Stimulated activated CD4-positive, alpha-beta T cell treated with anti-CD3 and anti-CD28 coated beads, Interleukin-1b, Interleukin-23, amount 100 ng/mL, for 4 hours (primary cell): ENCODE measurements around the gene ZNF76.
A peak's percentile ranks its signal among the peaks of the same experiment; 100 is the strongest.

Source experiments
- DNase-seq, 2 donors: peaks; one replicate each; pipeline ENCODE4 v3.0.0-alpha.2; 2020; ENCODE audit warnings: low read depth in 2 of 2

ZNF76 gene

GRCh38 chr6:35330541-35331119, 71.1 kb downstream of the ZNF76 start:
- DNase-seq: no peak

GRCh38 chr6:35332074-35332887, 72.7 kb downstream of the ZNF76 start:
- DNase-seq: peak in 1 of 2 donors; percentile 45

GRCh38 chr6:35341557-35341956, 82.0 kb downstream of the ZNF76 start:
- DNase-seq: no peak

GRCh38 chr6:35342258-35343091, 82.9 kb downstream of the ZNF76 start, which contains the start of gene PPARD:
PPARD (plus strand) TSS chr6:35342558; CDS start chr6:35411088, 68,530 bp downstream.
- peak; percentile 97 to 98 for DNase-seq

GRCh38 chr6:35343092-35343834, 83.7 kb downstream of the ZNF76 start:
- no peak for DNase-seq

- DNase-seq: no peak
Measured at GRCh38 chr6:35343835-35344550, 84.5 kb downstream of the ZNF76 start.
